Ishikawa (cell line): ENCODE data around the gene GMCL2.

Experiments
- EP300 ChIP-seq: IDR thresholded peaks from 2 replicates; pipeline ENCODE4 v1.6.1; 2012; ENCODE audit warnings: borderline replicate concordance
- FOXM1 ChIP-seq: IDR thresholded peaks from 2 replicates; pipeline ENCODE4 v1.6.1; 2012; ENCODE audit warnings: low read depth, borderline replicate concordance
- NFIC ChIP-seq: IDR thresholded peaks from 2 replicates; pipeline ENCODE4 v1.6.1; 2012
- TAF1 ChIP-seq: IDR thresholded peaks from 2 replicates; pipeline ENCODE4 v1.6.1; 2012; ENCODE audit warnings: low read depth, mild to moderate bottlenecking
- TEAD4 ChIP-seq: IDR thresholded peaks from 2 replicates; pipeline ENCODE4 v1.6.1; 2012
- TF ChIP-seq, protein P1 (sequence below): IDR thresholded peaks from 2 replicates; pipeline ENCODE4 v1.6.1; 2012

DNA sequence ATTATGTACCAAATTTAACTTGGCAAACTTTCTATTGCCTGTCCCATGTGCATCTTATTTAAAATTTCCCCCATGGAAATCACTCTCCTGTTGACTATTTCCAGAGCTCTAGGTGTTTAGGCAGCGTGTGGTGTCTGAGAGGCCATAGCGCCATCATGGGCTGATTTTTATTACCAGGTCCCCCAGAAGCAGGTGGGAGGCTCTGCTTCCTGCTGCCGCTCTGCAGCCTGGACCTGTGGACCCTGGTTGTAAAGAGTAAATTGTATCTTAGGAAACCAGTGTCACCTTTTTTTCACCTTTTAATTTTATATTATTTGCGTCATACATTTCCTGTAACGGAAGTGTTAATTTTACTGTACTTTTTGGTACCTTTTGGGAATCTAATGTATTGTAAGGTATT, 23.5 kb upstream of the GMCL2 start:
- TF ChIP-seq NFIC (no peak), TAF1 (no peak), TEAD4 (no peak), FOXM1 (no peak), EP300 (no peak)
- TF ChIP-seq, protein P1, sequence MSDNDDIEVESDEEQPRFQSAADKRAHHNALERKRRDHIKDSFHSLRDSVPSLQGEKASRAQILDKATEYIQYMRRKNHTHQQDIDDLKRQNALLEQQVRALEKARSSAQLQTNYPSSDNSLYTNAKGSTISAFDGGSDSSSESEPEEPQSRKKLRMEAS = no peak
